Hematopoietic multipotent progenitor cell treated with erythropoietin and hydrocortisone succinate and interleukin-3 and kit ligand, for 8 days (in vitro differentiated cells): Measurements from ENCODE around the gene FSIP2.

ENCODE experiments used
- DNase-seq: peaks from one replicate; pipeline ENCODE4 v3.0.0-alpha.2; 2015

FSIP2 gene

GRCh38 chr2:185738679-185739472 lies at the start of gene FSIP2:
Gene FSIP2 (plus strand): TSS chr2:185738804. CDS start chr2:185738895, 91 bp downstream.
- peak; percentile 77 for DNase-seq

- no peak for DNase-seq
Observed at GRCh38 chr2:185689906-185690539, 48.6 kb upstream of the FSIP2 start.

GRCh38 chr2:185695711-185696235 lies 42.8 kb upstream of the FSIP2 start:
- no peak for DNase-seq

GRCh38 chr2:185700883-185701282 lies 37.7 kb upstream of the FSIP2 start:
- no peak for DNase-seq

- no peak for DNase-seq
Observed at GRCh38 chr2:185734658-185735057, 3.9 kb upstream of the FSIP2 start.

- no peak for DNase-seq
Observed at GRCh38 chr2:185736210-185736609, 2.4 kb upstream of the FSIP2 start.

- DNase-seq, result no peak
Observed at GRCh38 chr2:185745864-185746859, 7.6 kb downstream of the FSIP2 start.

GRCh38 chr2:185757356-185757755 lies 18.8 kb downstream of the FSIP2 start:
- DNase-seq, result no peak

GRCh38 chr2:185771396-185771795 lies 32.8 kb downstream of the FSIP2 start:
- DNase-seq, result no peak

GRCh38 chr2:185780890-185781289 lies 42.3 kb downstream of the FSIP2 start:
- DNase-seq, result no peak

- no peak for DNase-seq
Observed at GRCh38 chr2:185782223-185782769, 43.7 kb downstream of the FSIP2 start.

GRCh38 chr2:185785156-185785555 lies 46.6 kb downstream of the FSIP2 start:
- DNase-seq, result no peak

GRCh38 chr2:185785851-185786473 lies 47.4 kb downstream of the FSIP2 start:
- DNase-seq, result no peak

GRCh38 chr2:185787227-185788145 lies 48.9 kb downstream of the FSIP2 start:
- DNase-seq, result no peak

- no peak for DNase-seq
Observed at GRCh38 chr2:185790361-185790760, 51.8 kb downstream of the FSIP2 start.

GRCh38 chr2:185793532-185794345 lies 55.1 kb downstream of the FSIP2 start:
- DNase-seq, result no peak

- no peak for DNase-seq
Observed at GRCh38 chr2:185796758-185797157, 58.2 kb downstream of the FSIP2 start.

- DNase-seq, result no peak
Observed at GRCh38 chr2:185802926-185803325, 64.3 kb downstream of the FSIP2 start.

GRCh38 chr2:185806783-185807182 lies 68.2 kb downstream of the FSIP2 start:
- no peak for DNase-seq

GRCh38 chr2:185807351-185807750 lies 68.7 kb downstream of the FSIP2 start:
- no peak for DNase-seq
